ENCODE data around the gene LRRIQ4.

Gene LRRIQ4

GRCh38 chr3:169811631-169812331 lies 889 bp upstream of the LRRIQ4 start:
- DNase-seq = peak; percentile 69

GRCh38 chr3:169813278-169813677 lies 608 bp downstream of the LRRIQ4 start:
- no peak for DNase-seq

GRCh38 chr3:169813757-169814517 lies 1.3 kb downstream of the LRRIQ4 start:
- DNase-seq = peak; percentile 84

- no peak for DNase-seq
Measured at GRCh38 chr3:169815590-169816150, 3.0 kb downstream of the LRRIQ4 start.

- no peak for DNase-seq
Measured at GRCh38 chr3:169818316-169818715, 5.6 kb downstream of the LRRIQ4 start.

- DNase-seq = peak; percentile 66
Measured at GRCh38 chr3:169822091-169822490, 9.4 kb downstream of the LRRIQ4 start.

- DNase-seq = peak; percentile 80
Measured at GRCh38 chr3:169822540-169822939, 9.9 kb downstream of the LRRIQ4 start.

GRCh38 chr3:169822983-169823382 lies 10.3 kb downstream of the LRRIQ4 start:
- DNase-seq = peak; percentile 29

- DNase-seq = no peak
Measured at GRCh38 chr3:169825316-169825715, 12.6 kb downstream of the LRRIQ4 start.

GRCh38 chr3:169827712-169828111 lies 15.0 kb downstream of the LRRIQ4 start:
- DNase-seq = no peak

- DNase-seq = no peak
Measured at GRCh38 chr3:169835533-169835932, 22.9 kb downstream of the LRRIQ4 start.

GRCh38 chr3:169836078-169836941 lies 23.6 kb downstream of the LRRIQ4 start:
- DNase-seq = no peak

GRCh38 chr3:169836942-169837275 lies 24.2 kb downstream of the LRRIQ4 start:
- no peak for DNase-seq

GRCh38 chr3:169838511-169839030 lies 25.9 kb downstream of the LRRIQ4 start:
- no peak for DNase-seq

GRCh38 chr3:169841171-169841570 lies 28.5 kb downstream of the LRRIQ4 start:
- DNase-seq = peak; percentile 12

GRCh38 chr3:169842960-169843359 lies 30.3 kb downstream of the LRRIQ4 start:
- no peak for DNase-seq

- no peak for DNase-seq
Measured at GRCh38 chr3:169846458-169847193, 34.0 kb downstream of the LRRIQ4 start.

- peak; percentile 87 for DNase-seq
Measured at GRCh38 chr3:169847896-169848295, 35.2 kb downstream of the LRRIQ4 start.

GRCh38 chr3:169848741-169849140 lies 36.1 kb downstream of the LRRIQ4 start:
- DNase-seq = no peak

GRCh38 chr3:169850618-169851017 lies 37.9 kb downstream of the LRRIQ4 start:
- no peak for DNase-seq

- DNase-seq = no peak
Measured at GRCh38 chr3:169855514-169855913, 42.8 kb downstream of the LRRIQ4 start.

GRCh38 chr3:169857811-169858210 lies 45.1 kb downstream of the LRRIQ4 start:
- no peak for DNase-seq

All from DMS79 (cell line).